Upper lobe of left lung (tissue), 6 donors: ENCODE data around the gene ST3GAL4. TPM values are rescaled to one million over a fixed set of nuclear protein-coding genes. Genes with fewer than 3 reads are reported as not detected.
A peak's percentile ranks its signal among the peaks of the same experiment; 100 is the strongest.

Source experiments
- ATAC-seq, 2 donors: fragments of 200-7000 bp; cut with Tn5 transposase; one replicate each; pipeline ENCODE4 v1.9.1; 2022; ENCODE audit warnings: mild to moderate bottlenecking in 2 of 2, moderate library complexity in 2 of 2; ENCODE audit not compliant: low FRiP score in 2 of 2
- DNase-seq, 2 donors: peaks; one replicate each; pipeline ENCODE4 v3.0.0-alpha.2; 2019 to 2020
- H3K27ac ChIP-seq, 4 donors: fragments of 200-600 bp; sonication (generic); one replicate each; pipeline ENCODE4 v1.5.1; 2016 to 2019
- H3K27me3 ChIP-seq, 4 donors: fragments of 200-600 bp; sonication (generic); one replicate each; pipeline ENCODE4 v1.5.1; 2017 to 2019
- H3K36me3 ChIP-seq, 4 donors: fragments of 200-600 bp; sonication (generic); one replicate each; pipeline ENCODE4 v1.5.1; 2016 to 2019
- H3K4me1 ChIP-seq, 4 donors: fragments of 200-600 bp; sonication (generic); one replicate each; pipeline ENCODE4 v1.5.1; 2018 to 2019
- H3K4me3 ChIP-seq, 4 donors: fragments of 200-600 bp; sonication (generic); one replicate each; pipeline ENCODE4 v1.5.1; 2017 to 2019; ENCODE audit warnings: mild to moderate bottlenecking in 2 of 4, moderate library complexity in 1 of 4
- H3K9me3 ChIP-seq, 4 donors: fragments of 200-600 bp; sonication (generic); one replicate each; pipeline ENCODE4 v1.5.1; 2018 to 2019
- CTCF ChIP-seq, 6 experiments: fragments of 450-650 bp in 4 of 6; fragments of 200-600 bp in 2 of 6; sonication (generic) in 2 of 6; IDR thresholded peaks; one replicate each; pipeline ENCODE4 v1.5.1; 2016 to 2019; ENCODE audit warnings: antibody characterized with exemption in 6 of 6
- EP300 ChIP-seq, 4 donors: sonication (generic); formaldehyde crosslinking; IDR thresholded peaks; one replicate each; pipeline ENCODE4 v1.5.1; 2017; ENCODE audit warnings: antibody characterized with exemption in 4 of 4, control low read depth in 2 of 4
- POLR2A ChIP-seq, 4 donors: fragments of 450-650 bp; IDR thresholded peaks; one replicate each; pipeline ENCODE4 v1.5.1; 2016 to 2017; ENCODE audit warnings: antibody characterized with exemption in 4 of 4, mild to moderate bottlenecking in 2 of 4
- POLR2AphosphoS5 ChIP-seq, 2 donors: sonication (generic); formaldehyde crosslinking; IDR thresholded peaks; one replicate each; pipeline ENCODE4 v1.5.1; 2017; ENCODE audit warnings: antibody characterized with exemption in 2 of 2
- WGBS, 2 donors: methylation state at CpG; one replicate each; pipeline ENCODE4 v1.1.5; 2017 to 2018; 5-methylcytosine and 5-hydroxymethylcytosine counted together
- total RNA-seq, 6 donors: library from RNA; depleted of rRNA in 4 of 6; stranded (reverse); fragments of >200 nt in 4 of 6; gene quantifications; one replicate each; pipeline versions ENCODE4 v1.1.0 to v1.2.1, GENCODE V29; 2016 to 2021
- donor health status: DM: no; HTN: no; CAD: no; lungs with moderate emphysema.
- donor health status: DM: no; HTN: yes; CAD: no; lungs with severe emphysema.

Gene ST3GAL4
- total RNA-seq, 6 donors from 2014 or later = 20.6 to 47.9 (median 34.0) TPM

- Histone ChIP-seq H3K9me3 (no peaks in the 10 kb centered on the region), H3K36me3 (no peaks in the 10 kb centered on the region), H3K4me1 (peaks cover 15 to 54% (median 36%) of the 10 kb centered on the region in 4 donors), H3K4me3 (peak overlapping the region in 3 of 4 donors; percentile 66 to 92 (median 79)), H3K27me3 (no peaks in the 10 kb centered on the region), H3K27ac (peak overlapping the region; percentile 73 to 89 (median 84))
- no peak for DNase-seq
- TF ChIP-seq EP300 (IDR thresholded peaks at IDR 0.05) (no peak), POLR2AphosphoS5 (IDR thresholded peaks at IDR 0.05) (no peak), CTCF (IDR thresholded peaks at IDR 0.05) (no peak), POLR2A (IDR thresholded peaks at IDR 0.05) (no peak)
- ATAC-seq = no peak
- 78 to 82% methylated on average over 16 to 17 of the region's 17 CpGs for WGBS, 2 donors
Observed at GRCh38 chr11:126357055-126357962, 1.8 kb downstream of the ST3GAL4 start.

- H3K36me3 ChIP-seq = no peaks in the 10 kb centered on the region
- TF ChIP-seq POLR2AphosphoS5 (IDR thresholded peaks at IDR 0.05) (no peak), CTCF (IDR thresholded peaks at IDR 0.05) (no peak), POLR2A (IDR thresholded peaks at IDR 0.05) (no peak), EP300 (IDR thresholded peaks at IDR 0.05) (no peak)
- peaks cover 12 to 55% (median 35%) of the 10 kb centered on the region in 4 donors for H3K4me1 ChIP-seq
- no peak for DNase-seq
- WGBS, 2 donors = 71 to 81% methylated on average over 15 to 18 of the region's 18 CpGs
- H3K9me3 ChIP-seq = no peaks in the 10 kb centered on the region
- ATAC-seq = no peak
- H3K4me3 ChIP-seq = peak overlapping the region in 1 of 4 donors; percentile 92
- H3K27me3 ChIP-seq = no peaks in the 10 kb centered on the region
- peak overlapping the region; percentile 73 to 89 (median 84) for H3K27ac ChIP-seq
Observed at GRCh38 chr11:126357969-126358762, 2.7 kb downstream of the ST3GAL4 start.

- H3K4me1 ChIP-seq = peaks cover 8 to 56% (median 32%) of the 10 kb centered on the region in 4 donors
- H3K4me3 ChIP-seq = no peak overlapping the region
- TF ChIP-seq POLR2A (IDR thresholded peaks at IDR 0.05) = no peak
- no peak for TF ChIP-seq POLR2AphosphoS5 (IDR thresholded peaks at IDR 0.05)
- TF ChIP-seq EP300 (IDR thresholded peaks at IDR 0.05) = no peak
- TF ChIP-seq CTCF (IDR thresholded peaks at IDR 0.05) = no peak
- H3K27ac ChIP-seq = peak overlapping the region; percentile 37 to 89 (median 80)
- H3K36me3 ChIP-seq = no peaks in the 10 kb centered on the region
- ATAC-seq (no peak), DNase-seq (no peak)
- no peaks in the 10 kb centered on the region for H3K27me3 ChIP-seq
- 75 to 84% methylated on average over 1 to 2 of the region's 2 CpGs for WGBS, 2 donors
- no peaks in the 10 kb centered on the region for H3K9me3 ChIP-seq
Observed at GRCh38 chr11:126358763-126359160, 3.3 kb downstream of the ST3GAL4 start.

GRCh38 chr11:126359431-126360048, 4.1 kb downstream of the ST3GAL4 start:
- H3K27me3 ChIP-seq = no peaks in the 10 kb centered on the region
- no peaks in the 10 kb centered on the region for H3K9me3 ChIP-seq
- no peak for DNase-seq
- peak overlapping the region in 3 of 4 donors; percentile 18 to 37 (median 27) for H3K27ac ChIP-seq
- H3K4me1 ChIP-seq = peaks cover 6 to 52% (median 26%) of the 10 kb centered on the region in 4 donors
- no peaks in the 10 kb centered on the region for H3K36me3 ChIP-seq
- TF ChIP-seq POLR2AphosphoS5 (IDR thresholded peaks at IDR 0.05) = no peak
- no peak for TF ChIP-seq CTCF (IDR thresholded peaks at IDR 0.05)
- 57 to 74% methylated on average over 11 to 15 of the region's 16 CpGs for WGBS, 2 donors
- ATAC-seq = peak; percentile 4 to 43
- no peak overlapping the region for H3K4me3 ChIP-seq
